ES-I3 (cell line): Measurements from ENCODE around the gene TBC1D8.

Experiments used
- H3K36me3 ChIP-seq: 2 replicates; pipeline ENCODE4 v1.6.1; 2013; ENCODE audit warnings: mild to moderate bottlenecking, low read length, control low read depth, moderate library complexity; ENCODE audit not compliant: insufficient read depth
- H3K4me1 ChIP-seq: 2 replicates; pipeline ENCODE4 v1.6.1; 2013; ENCODE audit warnings: mild to moderate bottlenecking, control low read depth, low read length; ENCODE audit not compliant: insufficient read depth
- H3K9ac ChIP-seq: 2 replicates; pipeline ENCODE4 v1.6.1; 2013; ENCODE audit warnings: low read depth, mild to moderate bottlenecking, low read length, moderate library complexity
- H3K9me3 ChIP-seq: 2 replicates; pipeline ENCODE4 v1.6.1; 2013; ENCODE audit warnings: mild to moderate bottlenecking, low read length, moderate library complexity; ENCODE audit not compliant: control insufficient read depth, insufficient read depth

The TBC1D8 gene

DNA sequence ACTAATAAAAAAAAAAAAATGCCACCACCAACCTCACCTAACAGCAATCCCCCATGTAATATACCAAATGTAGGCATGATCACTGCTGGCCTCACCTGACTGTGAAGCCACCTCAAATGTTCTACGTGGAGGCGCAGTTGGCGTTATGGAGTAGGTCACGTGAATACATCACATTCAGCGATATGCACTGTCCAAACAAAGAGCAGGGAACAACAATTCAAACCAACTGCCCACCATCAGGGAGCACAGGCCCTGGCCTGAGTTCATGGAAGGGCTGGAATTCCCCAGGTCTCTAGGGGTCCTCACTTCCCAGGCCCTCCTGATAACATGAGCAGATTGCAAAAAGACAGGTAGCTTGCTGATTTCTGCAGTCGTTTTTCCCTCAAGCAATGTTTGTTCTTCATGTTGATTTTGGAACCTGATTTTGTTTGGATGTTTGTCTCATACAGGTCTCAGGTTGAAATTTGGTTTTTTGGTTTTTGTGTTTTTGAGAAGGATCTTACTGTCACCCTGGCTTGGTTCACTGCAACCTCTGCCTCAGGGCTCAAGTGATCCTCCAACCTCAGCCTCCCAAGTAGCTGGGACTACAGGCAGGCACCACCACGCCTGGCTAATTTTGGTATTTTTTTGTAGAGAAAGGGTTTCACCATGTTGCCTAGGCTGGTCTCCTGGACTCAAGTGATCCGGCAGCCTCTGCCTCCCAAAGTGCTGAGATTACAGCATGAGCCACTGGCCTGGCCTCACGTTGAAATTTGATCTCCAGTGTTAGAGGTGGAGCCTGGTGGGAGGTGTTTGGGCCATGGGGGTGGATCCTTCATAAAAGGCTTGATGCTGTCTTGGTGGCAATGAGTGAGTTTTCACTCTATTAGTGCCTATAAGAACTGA, 15.5 kb downstream of the TBC1D8 start:
- H3K4me1 ChIP-seq = no peaks in the 10 kb centered on the region
- no peak overlapping the region for H3K9ac ChIP-seq
- no peaks in the 10 kb centered on the region for H3K9me3 ChIP-seq
- no peaks in the 10 kb centered on the region for H3K36me3 ChIP-seq

DNA sequence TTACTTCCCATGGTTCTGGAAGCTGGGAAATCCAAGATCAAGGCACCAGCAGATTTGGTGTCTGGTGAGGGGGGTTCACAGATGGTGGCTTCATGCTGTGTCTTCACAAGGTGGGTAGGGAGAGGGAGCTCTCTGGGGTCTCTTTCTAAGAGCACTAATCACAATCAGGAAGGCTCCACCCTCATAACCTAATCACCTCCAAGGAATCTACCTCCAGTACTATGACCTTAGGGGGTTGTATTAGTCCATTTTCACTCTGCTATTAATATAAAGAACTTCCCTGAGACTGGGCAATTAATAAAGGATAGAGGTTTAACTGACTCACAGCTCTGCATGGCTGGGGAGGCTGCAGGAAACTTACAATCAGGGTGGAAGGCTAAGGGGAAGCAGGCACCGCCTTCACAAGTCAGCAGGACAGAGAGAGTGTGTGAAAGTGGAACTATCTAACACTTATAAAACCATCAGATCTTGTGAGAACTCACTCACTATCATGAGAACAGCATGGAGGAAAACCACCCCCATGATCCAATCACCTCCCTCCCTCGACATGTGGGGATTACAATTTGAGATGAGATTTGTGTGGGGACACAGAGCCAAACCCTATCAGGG, 17.6 kb downstream of the TBC1D8 start:
- Histone ChIP-seq H3K36me3 (no peaks in the 10 kb centered on the region), H3K4me1 (no peaks in the 10 kb centered on the region), H3K9ac (no peak overlapping the region), H3K9me3 (no peaks in the 10 kb centered on the region)

DNA sequence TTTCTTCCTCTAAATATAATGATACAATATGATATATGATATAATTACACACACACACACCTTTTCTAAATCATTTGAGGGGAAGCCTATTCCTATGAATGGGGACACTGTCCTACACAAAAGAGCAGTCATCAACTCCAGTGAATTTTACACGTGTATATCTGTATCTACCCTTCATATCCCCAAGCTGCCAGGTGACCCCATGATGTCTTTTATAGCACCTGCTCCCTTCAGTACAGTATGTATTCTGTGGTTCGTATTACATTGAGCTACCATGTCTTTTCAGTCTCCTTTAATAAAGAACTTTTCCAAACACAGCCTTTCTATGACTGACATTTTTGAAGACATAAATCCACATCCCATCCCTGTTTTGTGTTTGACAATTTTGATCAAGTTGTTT, 19.0 kb downstream of the TBC1D8 start:
- Histone ChIP-seq H3K4me1 (no peaks in the 10 kb centered on the region), H3K9me3 (no peaks in the 10 kb centered on the region), H3K36me3 (no peaks in the 10 kb centered on the region), H3K9ac (no peak overlapping the region)

DNA sequence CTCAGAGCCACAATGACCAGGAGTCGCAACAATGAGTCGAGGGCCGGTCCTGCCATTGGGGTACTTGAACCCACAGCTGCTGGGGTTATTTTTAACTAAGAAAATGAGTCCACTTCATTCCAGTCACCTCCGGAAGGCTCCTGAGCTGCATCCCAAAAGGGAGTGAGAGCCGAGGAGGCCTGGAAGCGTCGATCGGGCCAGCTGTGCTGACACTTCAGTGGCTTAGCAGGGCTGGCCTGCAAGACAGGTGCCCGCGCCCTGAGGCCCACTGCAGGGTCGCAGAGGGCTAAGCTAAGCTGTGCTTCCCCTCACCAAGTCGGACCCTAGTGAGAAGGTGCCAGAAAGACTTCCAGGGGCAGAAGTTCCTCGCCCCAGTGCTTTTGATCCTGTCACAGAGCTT, 21.1 kb downstream of the TBC1D8 start:
- Histone ChIP-seq H3K9me3 (no peaks in the 10 kb centered on the region), H3K36me3 (no peaks in the 10 kb centered on the region), H3K4me1 (0 out of 2 replicates have a peak, but pooled peaks cover 4% of the 10 kb centered on the region), H3K9ac (no peak overlapping the region)

DNA sequence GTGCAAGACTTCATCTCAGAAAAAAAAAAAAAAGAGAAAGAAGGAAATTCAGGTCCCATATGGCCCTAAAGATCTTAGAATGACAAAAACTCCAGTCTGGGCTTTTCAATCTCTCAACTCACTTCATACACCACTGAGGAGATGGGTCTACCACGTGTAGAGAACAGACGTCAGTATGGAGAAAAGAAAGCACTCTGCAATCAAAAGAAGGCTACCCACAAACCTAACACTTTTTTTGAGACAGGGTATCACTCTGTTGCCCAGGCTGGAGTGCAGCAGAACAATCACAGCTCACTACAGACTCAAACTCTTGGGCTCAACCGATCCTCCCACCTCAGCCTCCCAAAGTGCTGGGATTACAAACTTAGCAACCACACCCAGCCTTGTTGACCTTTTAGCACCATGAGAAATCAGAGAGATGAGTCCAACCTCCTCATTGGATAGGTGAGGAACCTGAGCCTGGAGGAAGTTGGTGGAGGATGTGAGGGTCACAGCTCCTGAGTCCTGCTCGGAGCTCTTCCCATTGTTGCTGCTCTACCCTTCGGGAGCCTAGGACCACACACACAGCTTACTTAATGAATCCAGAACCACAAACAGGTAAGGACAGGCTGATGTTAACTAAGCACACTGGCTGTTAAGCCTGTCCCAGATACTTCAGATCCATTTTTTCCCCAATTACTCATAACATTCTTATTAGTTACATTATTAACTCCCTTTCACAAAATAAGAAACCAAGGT, 23.7 kb downstream of the TBC1D8 start:
- no peaks in the 10 kb centered on the region for H3K9me3 ChIP-seq
- no peak overlapping the region for H3K9ac ChIP-seq
- no peaks in the 10 kb centered on the region for H3K36me3 ChIP-seq
- H3K4me1 ChIP-seq = 0 out of 2 replicates have a peak, but pooled peaks cover 4% of the 10 kb centered on the region

DNA sequence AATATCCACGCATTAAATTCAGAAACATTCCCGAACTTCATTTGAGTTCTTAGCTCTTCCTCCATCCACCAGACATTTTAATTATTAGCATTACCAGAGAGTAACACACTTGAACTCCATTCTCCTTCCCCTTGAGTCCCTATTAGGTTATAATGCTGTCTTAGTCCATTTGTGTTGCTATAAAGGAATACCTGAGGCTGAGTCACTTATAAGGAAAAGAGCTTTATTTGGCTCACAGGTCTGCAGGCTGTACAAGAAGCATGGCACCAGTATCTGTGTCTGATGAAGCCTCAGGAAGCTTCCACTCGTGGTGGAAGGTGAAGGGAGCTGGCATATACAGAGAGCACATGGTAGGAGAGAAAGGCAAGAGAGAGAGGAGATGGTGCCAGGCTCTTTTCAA, 25.4 kb downstream of the TBC1D8 start:
- no peak overlapping the region for H3K9ac ChIP-seq
- no peaks in the 10 kb centered on the region for H3K36me3 ChIP-seq
- H3K4me1 ChIP-seq = 0 out of 2 replicates have a peak, but pooled peaks cover 4% of the 10 kb centered on the region
- no peaks in the 10 kb centered on the region for H3K9me3 ChIP-seq

DNA sequence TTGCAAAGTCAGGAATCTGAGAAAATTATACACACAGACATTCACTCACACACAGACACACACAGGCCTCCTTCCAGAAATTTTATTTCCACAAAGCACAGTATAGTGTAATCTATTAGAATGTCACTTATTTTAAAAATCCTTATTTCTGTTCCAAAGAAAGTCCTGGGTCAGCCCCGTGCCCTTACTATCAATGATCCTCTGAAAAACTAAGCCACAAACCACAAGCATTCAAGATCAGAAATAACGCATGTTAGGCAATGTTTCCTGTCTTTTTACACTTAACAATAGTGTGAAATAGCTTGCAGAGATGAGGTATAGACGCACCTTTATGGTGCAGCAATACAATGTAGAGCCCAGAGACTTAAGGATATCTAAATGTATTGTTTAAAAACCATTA, 25.8 kb downstream of the TBC1D8 start:
- Histone ChIP-seq H3K36me3 (no peaks in the 10 kb centered on the region), H3K9me3 (no peaks in the 10 kb centered on the region), H3K4me1 (0 out of 2 replicates have a peak, but pooled peaks cover 4% of the 10 kb centered on the region), H3K9ac (no peak overlapping the region)

DNA sequence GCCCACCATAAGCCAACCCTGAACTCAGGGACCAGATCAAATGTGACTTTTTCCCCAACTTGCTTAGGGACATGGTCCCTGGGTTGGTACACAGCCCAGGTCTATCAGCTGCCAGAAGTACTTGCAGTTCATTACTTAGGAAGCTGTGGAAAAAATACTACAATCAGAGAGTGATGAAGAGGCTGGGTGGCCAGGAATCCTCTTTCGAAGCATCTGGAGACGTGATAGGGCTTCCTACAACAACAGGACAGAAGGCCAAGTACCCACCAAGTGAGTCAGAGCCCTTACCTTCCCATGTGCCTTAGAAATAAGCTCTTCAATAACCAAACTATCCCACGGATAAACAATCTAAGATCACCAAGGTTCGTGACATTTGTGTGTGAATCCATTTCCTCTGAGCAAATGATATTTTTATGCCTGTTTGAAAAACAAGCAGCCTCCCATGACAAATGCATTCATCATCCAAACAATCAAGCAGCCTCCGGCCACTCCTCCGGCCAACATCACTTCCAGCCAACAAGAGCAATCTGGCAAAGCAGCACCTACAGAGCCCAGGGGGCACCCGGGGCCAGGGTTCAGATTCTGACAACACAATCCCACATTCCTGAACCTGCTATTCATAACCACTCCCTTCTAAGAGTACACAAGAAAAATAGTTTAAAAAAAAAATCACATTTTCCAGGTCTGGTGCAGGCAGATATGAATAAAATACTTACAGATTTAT, 26.4 kb downstream of the TBC1D8 start:
- H3K4me1 ChIP-seq = 0 out of 2 replicates have a peak, but pooled peaks cover 4% of the 10 kb centered on the region
- no peaks in the 10 kb centered on the region for H3K36me3 ChIP-seq
- H3K9ac ChIP-seq = no peak overlapping the region
- H3K9me3 ChIP-seq = no peaks in the 10 kb centered on the region

DNA sequence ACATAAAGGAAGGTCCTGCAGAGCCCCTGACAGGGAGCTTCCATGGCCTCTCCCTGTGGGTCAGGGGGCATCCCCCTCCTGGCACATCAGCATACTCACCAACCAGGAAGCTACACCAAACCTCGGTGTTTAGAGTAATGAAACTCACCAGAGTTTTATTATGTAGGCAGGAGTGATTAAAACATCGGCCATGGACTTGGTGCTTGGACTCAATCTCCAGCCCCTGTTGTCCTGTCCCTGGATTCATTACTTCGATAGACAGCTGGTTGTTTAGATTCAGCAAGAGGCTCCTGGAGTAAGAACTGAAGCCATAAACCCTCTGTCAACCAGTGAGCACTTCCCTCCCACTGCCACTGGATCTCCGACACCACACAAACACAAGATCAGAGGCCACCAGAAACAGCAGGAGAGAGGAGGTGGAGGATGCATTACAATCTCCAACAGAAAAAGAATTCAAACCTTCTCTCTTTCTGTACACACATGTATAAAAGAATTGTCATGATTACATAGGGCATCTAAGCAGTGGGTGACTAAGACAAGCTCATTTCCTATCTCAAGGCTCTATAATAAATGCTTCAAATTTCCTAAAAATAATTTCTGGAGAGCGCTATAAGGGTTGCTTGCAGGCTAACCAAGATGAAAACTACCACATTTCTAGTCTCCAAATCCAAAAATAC, 27.2 kb downstream of the TBC1D8 start:
- Histone ChIP-seq H3K36me3 (no peaks in the 10 kb centered on the region), H3K4me1 (0 out of 2 replicates have a peak, but pooled peaks cover 4% of the 10 kb centered on the region), H3K9ac (no peak overlapping the region), H3K9me3 (no peaks in the 10 kb centered on the region)

DNA sequence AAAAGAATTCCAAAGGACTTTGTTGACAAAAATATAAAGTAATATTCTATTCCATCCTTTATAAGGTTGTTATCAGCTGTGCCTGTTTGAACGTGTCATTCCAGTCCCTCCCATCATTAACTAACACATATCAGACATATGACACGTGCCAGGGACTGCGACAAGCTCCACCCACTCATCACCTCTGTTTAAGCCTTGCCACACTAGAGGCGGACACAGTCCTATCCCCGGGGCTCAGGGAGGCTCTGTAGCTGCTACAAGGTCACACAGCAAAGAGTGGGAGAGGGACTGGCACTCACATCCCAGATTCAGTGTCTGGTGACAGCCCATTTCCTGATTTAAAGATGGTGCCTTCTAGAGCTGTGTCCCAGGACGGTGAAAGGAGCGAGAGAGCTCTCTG, 30.0 kb downstream of the TBC1D8 start:
- Histone ChIP-seq H3K9me3 (no peaks in the 10 kb centered on the region), H3K4me1 (peaks cover 4% of the 10 kb centered on the region; the same call in 1 of the 2 replicates), H3K9ac (no peak overlapping the region), H3K36me3 (no peaks in the 10 kb centered on the region)

DNA sequence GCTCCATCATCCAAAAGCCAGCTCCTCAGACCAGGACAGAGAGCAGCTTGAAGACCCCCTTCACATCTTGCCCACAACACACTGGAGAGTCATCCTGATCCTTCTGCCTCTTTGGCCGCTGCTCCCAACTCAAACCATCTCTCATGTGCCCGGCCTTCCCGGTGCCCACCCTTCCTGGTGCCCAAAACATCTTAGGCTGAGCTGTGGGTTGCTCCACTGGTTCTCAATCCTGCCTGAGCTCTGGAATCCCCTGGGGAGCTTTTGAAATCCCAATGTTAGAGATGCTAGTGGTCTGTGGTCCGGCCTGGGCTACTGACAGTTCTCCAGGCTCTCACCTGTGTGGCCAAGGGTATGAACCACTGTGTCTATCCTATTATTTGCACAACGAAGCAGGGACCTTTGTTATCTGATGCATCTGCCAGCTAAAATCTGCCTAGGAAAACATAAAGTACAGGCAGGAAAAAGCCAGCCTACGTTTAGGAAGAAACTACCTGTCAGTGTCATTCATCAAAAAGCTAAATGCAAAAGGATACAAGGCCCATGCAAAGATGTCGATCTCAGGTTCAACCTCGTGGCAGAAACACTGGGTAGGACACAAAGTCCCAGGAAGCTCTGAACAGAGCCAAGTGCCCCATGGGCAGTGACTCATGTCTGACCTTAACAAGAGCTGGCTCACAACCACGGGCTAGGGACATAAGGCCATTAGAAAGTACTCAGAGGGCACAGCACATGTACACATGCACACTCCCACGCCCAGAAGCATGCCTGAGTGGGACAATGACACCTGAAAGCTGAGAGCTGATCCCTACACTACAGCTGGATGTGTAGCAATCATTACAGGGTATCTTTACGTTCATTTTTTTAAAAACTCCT, 30.8 kb downstream of the TBC1D8 start:
- no peak overlapping the region for H3K9ac ChIP-seq
- H3K4me1 ChIP-seq = peaks cover under 1% of the 10 kb centered on the region; the same call in 1 of the 2 replicates
- H3K36me3 ChIP-seq = no peaks in the 10 kb centered on the region
- no peaks in the 10 kb centered on the region for H3K9me3 ChIP-seq

DNA sequence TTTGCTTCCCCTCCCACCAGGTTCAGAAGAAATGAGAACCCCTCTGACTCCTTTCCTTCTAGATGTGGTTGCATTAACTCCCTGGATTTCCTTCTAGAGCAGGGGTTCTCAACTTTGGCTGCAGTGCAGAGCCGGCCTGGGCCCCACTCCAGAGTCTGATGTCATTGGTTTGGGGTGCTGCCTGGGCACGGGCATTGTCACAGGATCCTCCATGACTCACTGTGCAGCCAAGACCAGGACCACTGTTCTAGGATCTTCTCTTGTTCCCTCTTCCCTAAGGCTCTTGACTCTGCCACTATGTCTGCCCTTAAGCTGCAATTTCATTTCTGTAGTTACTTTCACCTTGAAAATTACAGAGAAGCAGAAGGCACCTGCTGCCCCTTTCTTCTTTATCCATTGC, 31.8 kb downstream of the TBC1D8 start:
- peaks cover 6% of the 10 kb centered on the region for H3K4me1 ChIP-seq
- H3K9ac ChIP-seq = no peak overlapping the region
- H3K36me3 ChIP-seq = no peaks in the 10 kb centered on the region

More for the DNA sequence above, 31.8 kb downstream of the TBC1D8 start:
- H3K9me3 ChIP-seq = no peaks in the 10 kb centered on the region
